ENCODE measurements around the gene LMAN1L.

DNA sequence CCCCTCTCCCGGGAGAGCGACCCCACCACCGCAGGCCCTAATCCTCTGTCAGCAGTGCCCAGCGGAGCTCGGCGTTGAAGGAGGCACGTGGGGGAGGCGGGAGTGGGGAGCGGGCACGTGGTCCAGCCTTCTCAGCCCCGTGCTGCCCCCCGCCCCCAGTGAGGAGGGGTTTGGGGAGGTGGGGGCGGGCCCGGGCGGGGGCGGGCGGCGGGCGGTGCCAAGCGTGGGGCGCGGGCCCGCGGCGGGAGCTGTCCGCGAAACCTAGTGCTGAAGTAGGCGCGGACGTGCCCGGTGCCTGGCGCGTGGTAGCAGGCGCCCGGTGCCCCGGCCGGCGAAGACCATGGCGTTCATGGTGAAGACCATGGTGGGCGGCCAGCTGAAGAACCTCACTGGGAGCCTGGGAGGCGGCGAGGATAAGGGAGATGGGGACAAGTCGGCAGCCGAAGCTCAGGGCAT lies 13.8 kb downstream of the LMAN1L start, which contains the start of gene CPLX3:
- no peak for TF ChIP-seq POLR2AphosphoS5 (IDR thresholded peaks at IDR 0.05)
- TF ChIP-seq, protein P1, sequence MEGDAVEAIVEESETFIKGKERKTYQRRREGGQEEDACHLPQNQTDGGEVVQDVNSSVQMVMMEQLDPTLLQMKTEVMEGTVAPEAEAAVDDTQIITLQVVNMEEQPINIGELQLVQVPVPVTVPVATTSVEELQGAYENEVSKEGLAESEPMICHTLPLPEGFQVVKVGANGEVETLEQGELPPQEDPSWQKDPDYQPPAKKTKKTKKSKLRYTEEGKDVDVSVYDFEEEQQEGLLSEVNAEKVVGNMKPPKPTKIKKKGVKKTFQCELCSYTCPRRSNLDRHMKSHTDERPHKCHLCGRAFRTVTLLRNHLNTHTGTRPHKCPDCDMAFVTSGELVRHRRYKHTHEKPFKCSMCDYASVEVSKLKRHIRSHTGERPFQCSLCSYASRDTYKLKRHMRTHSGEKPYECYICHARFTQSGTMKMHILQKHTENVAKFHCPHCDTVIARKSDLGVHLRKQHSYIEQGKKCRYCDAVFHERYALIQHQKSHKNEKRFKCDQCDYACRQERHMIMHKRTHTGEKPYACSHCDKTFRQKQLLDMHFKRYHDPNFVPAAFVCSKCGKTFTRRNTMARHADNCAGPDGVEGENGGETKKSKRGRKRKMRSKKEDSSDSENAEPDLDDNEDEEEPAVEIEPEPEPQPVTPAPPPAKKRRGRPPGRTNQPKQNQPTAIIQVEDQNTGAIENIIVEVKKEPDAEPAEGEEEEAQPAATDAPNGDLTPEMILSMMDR (IDR thresholded peaks at IDR 0.05), result no peak
